RPMI7951 (cell line): ENCODE data around the gene PKDCC. TPM values are rescaled to one million over a fixed set of nuclear protein-coding genes. Genes with fewer than 3 reads are reported as not detected.

Source experiments
- DNase-seq: peaks from one replicate; pipeline ENCODE4 v3.0.0-alpha.2; 2012; ENCODE audit warnings: low read depth
- total RNA-seq: library from RNA; depleted of rRNA; stranded (reverse); fragments of >200 nt; shearing (Covaris generic); gene quantifications from 2 replicates; pipeline ENCODE4 v1.2.3, GENCODE V29; 2014

PKDCC gene
- total RNA-seq, 1 experiment from 2014 or later: 1.8 TPM

DNA sequence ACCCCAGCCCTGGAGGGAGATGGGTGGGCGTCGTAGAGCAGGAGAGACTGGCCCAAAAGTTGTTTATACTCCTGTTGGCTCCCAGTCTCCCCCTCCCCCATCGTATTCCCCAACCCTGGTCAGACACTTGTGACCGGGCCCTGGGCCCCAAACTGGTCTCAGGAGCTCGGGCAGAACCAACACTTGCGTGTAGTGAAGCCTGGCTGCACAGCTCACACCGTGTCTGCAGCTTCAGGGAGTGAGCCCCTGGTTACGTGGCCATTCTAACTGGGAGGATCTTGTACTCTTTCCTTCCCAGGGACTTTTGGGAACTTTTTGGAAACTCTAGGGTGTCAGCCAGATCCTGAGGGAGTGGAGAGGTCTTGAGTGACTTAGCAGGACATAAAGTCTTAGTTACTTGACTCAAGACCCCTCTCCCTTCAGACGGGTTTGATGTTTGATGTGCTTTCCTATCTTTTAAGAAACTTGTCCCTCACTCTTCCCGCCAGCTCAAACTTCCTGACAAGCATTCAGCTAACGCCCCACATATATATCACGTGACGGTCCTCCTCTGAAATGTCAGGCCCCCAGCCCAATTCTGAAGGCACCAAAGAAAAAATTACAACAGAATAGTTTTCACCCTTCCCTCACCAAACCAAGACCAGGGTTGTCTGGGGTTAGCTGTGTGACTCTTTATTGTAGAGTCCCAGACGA, 2.3 kb downstream of the PKDCC start:
- no peak for DNase-seq

DNA sequence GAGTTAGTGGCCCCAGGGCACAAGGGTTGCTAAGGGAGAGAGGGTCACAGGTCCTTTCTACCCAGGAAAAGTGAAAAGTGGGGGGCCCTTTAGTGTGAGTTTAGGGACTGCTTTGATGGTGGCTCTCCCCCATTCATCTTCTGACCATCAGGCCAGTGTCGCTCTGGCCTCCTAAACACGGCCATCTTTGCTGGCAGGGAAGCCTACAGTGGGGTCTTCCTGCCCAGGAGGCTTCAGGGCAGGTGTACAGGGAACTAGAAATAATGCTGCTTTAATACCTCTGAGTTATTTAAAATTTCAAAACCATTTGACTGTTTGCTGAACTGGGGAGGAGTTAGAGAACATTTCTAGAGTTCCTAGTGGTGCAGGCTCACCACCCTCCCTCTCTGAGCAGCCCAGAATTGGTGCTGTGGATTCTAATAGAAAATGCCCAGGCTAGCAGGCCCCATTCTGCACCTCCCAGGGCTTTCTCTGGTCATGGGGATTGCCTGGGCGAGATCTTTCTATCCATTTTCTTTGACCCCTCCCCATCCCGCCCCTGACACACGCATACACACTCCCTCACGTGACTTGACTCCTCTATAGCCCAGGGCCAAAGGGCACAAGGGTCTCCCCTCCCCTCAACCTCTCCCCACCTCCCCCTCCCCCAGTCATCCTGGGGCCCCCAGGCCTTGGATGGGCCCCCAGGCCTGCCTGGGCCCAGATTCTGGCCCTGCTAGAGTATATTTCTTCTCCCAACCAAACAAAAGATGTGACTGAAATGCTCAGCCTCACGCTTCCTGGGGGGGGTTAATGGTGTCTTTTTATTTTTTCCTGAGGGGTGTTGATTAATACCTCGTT, 3.1 kb downstream of the PKDCC start:
- no peak for DNase-seq

DNA sequence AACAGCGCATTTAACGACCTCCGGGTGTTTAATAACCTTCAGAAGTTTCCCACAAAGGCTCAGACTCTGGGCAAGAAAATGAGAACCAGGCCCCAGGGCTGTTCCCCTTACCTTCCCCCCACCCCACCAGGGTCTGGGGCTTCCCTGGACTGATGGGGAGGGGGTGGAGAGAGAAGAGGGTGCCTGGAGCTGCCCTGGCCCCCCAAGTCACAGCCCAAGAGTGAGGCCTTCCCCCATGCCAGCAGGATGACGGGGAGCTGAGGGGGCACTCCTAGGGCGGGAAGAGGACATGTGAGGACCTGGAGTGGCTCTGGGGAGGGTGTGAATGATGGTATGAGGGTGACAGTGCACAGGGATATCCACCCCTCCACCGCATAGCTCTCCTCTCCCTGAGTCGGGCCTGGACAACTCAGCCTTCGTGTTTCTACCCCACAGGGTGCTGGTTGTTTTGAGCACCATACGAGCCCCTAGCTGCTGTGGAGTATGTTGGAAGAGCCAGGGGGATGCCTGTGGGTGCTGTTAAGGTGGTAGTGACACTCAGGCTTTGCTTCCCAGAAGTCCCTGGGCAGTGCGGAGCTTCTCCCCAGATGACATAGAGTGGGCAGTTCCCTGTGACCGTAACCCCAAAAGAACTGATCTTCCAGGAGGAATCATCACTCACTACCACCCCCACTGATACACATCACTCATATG, 3.9 kb downstream of the PKDCC start:
- no peak for DNase-seq

DNA sequence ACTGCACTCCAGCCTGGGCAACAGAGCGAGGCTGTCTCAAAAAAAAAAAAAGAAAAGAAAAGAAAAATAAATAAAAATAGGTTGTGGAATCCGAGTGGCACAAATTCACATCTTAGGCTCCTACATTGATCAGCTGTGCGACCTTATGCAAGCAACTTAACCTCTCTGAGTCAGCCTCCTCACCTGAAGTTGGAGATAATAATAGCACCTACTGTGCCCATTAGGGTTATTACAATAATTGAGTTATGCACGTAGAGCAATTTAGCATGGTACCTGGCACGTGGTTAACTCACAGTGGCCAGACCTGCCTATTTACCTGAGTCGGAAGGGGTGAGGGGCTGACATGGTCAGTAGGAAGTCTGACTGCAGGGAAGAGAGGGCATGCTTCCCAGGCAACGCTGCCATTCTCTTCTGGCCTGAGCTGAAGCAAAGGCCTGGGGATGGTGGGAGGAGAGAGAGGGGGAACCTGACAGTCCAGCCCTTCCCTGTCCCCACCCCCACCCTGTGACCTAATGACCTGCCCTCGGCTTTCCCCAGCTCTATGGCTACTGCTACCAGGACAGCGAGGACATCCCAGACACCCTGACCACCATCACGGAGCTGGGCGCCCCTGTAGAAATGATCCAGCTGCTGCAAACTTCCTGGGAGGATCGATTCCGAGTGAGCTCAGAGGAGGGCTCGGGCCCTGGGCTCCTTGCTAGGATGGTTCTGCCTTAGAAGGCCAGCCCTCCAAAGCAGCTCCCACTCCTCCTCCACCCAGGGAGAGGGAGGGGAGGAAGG, 5.1 kb downstream of the PKDCC start:
- DNase-seq: no peak

DNA sequence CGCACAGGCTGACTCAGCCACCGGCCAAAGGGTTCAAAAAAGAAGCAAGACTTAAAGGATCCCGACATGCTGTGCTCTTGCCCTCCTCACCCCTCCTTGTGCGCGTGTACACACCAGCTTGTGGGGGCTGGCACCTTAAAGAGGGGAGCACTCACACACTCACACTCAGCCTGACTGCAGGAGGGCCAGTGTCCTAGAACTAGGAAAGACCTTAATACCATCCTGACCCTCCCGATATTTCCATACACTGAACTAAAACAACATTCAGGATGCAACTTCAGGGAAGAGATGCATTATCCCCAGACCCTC, 5.6 kb downstream of the PKDCC start:
- no peak for DNase-seq

DNA sequence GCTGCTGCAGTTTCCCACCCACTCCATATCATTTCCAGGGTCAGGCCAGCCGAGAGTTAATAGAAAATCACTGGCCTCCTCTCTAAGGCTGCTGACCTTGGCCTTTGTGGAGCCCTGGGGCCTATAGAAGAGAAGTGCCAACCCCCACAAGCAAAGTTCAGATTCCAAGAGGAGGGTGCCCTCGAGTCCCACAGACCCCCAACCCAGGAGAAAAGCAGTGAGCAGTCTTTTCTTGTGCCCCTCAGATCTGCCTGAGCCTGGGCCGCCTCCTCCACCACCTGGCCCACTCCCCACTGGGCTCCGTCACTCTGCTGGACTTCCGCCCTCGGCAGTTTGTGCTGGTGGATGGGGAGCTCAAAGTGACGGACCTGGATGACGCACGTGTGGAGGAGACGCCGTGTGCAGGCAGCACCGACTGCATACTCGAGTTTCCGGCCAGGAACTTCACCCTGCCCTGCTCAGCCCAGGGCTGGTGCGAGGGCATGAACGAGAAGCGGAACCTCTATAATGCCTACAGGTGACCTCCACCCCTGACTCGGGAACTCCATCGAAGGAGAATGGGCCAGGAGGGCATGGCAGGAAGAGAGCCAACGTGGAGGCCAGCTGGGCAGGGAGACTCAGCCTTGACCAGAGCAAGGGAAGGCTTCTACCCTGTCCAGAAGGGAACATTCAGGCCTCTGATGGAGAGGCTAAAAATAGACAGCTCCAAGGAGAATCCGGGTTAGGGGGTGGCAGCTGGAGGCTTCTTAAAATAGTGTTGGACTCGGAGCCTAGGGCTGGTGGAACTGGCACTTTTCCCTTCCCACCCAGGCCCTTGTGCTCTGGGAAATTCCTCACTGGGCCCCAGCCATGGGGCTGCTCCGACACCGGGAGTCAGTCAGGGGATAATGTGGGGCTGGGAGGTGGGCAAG, 6.2 kb downstream of the PKDCC start:
- DNase-seq: no peak

DNA sequence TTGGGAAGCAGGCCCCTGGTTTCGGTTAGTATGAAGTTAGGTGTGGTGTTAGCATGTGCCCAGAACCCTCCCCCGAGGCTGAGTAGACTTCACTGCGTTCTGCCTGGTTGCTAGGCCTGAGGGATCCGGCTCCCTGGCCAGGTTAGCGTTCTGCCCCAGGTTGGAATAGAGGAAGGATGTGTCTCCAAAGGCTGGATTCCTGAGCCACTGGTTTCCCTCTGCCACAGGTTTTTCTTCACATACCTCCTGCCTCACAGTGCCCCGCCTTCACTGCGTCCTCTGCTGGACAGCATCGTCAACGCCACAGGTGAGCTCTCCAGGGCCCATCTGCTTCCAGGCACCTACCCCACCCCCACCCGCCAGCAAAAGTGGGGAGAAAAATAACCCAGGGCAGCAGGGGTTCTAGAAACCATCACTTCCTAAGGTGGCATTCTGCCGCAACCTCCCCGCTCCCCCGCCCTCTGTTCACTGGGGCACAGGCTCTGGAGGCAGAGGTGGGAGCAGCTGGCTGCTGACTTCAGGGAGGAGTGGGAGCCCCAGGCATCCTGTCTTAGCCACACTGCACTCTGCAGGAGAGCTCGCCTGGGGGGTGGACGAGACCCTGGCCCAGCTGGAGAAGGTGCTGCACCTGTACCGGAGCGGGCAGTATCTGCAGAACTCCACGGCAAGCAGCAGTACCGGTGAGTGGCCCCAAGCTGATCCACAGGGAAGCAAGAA, 7.1 kb downstream of the PKDCC start:
- DNase-seq: no peak

DNA sequence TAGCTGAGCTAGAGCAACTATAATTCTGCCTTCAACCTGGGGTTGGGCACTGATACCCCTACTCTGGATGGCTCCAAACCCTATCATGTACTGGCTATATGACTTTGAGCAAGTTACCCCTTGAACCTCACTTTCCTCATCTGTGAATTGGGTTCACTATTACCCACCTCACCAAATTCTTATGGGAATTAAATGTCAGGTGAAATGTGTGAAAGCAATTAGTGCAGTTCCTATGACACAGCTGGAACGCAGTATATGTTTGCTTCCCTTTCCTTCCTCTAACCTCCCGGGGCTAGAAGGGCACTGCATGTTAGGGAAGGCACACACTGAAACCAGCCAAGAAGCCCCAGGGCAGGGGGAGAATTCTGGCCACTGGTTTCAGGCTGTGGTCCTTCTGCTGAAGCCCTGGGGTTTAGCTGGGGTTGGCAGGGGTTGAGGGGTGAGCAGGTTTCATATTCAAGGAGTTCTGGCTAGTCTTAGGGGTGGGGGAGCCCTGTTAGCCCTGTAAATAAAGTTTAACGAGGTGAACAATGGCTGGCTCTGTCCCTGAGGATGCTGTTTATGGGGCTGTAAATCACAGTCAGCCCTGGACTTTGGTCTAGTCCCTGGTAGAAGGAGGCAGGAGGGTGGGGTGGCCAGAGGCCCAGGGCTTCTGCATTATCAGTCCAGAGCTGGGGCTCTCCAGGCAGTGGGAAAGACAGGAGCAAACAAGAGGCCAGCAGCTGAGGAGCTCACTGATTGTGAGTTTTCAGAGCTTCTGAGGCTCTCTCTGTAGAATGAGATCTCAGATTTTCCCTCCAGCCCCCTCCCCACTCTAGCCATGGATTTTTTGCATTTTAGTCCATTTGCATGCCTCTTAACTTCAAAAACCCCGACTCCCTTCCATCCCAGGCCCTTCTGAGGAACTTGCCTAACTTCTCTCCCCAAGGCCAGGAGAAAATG, 8.0 kb downstream of the PKDCC start:
- DNase-seq: no peak

DNA sequence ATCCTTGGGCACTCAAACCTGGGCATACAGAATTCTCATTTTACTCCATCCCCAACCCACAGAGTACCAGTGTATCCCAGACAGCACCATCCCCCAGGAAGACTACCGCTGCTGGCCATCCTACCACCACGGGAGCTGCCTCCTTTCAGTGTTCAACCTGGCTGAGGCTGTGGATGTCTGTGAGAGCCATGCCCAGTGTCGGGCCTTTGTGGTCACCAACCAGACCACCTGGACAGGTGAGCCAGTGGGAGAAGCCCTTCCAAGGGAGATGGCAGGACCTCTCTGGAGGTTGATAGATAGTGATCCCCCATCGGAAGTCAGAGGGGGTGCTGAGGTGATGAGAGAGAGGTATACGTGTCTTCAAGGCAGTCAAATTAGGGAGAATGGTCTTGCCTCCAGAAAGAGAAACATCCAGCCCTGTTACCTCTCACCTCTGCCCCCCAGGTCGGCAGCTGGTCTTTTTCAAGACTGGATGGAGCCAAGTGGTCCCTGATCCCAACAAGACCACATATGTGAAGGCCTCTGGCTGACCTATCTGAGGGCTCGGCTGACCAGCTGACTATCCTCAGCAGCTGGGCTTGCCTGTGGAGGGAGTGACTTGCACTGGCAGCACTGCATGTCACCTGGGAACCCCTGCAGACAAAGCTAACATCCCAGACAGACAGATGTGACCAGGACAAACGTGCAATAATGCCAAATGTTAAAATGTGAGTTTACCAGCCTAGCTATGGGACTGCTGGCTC, 9.5 kb downstream of the PKDCC start:
- no peak for DNase-seq

DNA sequence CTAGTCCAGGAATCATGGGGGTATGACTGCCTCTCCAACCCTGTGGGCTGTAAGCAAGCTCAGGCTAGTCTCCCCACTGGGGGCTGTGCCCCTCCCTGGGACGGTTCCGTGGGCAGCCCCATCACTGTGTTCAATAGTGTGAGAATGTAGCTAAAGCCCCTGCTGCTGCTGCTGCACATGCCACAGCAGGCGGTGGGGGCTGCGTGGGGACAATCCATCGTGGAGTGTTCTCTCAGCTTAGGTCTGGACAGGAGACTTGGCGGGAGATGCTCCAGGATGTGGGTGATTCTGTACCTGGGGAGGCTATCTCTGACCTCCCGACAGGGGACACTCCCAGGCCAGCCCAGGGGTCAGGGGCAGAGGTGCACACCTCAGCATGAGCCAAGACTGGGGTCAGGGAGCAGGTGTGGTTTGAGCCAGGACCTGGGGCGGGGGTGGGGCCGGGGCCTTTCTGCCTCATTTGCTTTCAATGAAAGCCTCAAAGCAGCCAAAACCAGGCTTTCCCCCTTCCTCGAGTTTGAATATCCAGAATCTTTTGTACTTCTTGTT, 10.2 kb downstream of the PKDCC start:
- no peak for DNase-seq

DNA sequence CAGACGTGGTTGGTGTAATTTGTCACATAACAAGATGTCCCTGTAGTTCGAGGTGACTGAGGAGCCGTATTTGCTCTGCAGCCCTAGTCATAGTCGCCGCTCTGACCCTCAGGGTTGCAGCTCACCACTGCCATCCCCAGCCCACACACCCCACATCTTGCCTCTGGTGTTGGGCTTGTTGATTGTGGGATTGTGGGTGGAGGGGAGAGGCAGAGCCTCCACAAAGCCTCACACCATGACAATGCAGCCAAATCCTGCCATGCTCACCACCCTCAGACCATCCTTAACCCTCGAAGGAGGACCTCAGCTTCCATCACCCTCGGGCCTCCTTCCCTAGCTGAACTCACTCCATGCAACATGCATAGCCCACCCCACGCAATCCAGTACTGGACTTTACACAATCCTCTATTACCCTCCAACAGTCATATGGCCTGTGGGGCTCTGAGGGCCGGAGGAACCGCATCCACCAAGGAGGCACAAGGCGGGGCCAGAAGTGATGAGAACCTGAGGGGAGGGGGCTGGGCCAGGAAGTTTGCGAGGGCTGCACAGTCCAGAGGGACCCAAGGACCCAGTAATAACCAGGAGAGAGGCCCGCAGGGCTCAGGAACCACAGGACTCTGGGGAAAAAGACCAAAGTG, 11.6 kb downstream of the PKDCC start:
- no peak for DNase-seq

DNA sequence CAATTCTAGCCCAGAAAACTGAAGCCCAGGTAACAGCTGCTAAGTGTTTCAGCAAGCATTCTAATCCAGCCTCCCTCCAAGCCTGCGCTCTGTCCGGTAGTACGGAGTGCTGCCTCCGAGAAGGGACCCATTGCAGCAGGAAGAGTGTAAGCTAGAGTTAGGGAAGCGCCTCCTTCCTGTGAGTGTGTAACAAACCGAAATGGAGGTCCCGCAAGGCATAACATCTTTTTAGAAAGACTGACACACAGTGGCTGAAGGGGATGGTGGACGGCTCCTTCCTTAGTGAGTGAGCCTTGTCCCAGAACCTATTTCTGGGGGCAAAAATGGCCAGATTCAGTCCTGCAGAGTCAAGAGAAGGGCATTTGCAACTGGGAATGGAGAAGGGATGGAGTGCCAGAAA, 12.2 kb downstream of the PKDCC start:
- no peak for DNase-seq

DNA sequence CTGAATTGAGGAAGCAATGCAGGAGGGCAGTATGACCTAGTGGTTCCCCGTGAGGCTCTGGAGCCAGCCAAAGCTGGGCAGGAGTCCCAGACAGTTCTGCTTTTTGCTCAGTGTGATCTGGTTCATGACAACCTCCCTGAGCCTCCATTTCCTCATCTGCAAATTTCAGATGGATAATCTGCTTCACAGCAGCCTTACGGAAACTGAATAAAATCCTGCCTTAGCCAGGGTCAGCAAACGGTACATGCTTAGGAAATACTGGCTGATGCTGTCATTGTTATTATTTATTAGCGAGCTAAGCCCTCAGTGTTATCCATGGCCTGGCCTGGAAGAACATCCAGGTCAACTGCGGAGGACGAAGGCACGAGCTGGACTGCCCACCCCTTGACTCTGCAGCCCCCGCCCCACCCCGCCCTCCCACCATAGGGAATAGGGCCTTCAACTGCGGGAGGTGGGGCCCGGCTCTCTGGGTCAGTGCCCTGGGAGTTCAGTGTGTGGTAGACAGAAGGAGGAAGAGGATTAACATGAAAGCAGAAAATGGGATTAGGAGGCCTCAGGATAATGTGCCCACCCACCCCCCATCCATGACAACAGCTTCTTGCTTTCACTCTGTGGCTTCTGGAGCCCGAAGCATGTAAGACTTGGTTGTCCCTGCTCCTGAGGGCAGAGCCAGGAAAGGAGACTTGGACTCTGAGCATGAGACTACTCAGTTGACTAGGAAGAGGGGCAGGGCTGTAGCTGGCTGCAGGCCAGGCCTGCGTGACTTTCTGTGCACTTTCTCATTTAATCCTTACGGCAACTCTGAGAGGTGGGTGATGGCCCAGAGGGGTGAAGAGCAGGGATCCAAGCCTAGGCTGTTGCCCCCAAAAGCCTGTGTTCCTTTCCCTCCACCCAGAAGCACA, 13.1 kb downstream of the PKDCC start:
- DNase-seq: no peak

DNA sequence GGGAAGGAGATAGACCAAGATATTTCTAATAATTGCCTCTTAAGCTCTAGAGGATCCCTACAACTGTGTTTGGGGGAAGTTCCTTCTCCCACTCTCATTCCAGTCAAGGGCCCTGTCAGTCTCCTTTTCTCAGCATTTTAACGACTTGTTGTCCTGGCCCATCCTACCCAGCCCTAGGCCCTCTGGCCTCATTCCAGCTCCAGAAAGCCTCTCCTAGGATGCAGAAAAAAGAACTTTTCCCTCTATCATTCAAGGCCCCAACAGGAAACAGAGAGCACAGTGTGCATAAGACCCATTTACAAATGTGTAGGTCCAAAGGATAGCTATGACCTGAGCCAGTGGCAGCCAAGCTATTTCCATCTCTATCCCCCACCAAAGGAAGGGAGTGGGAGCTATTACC, 14.0 kb downstream of the PKDCC start:
- no peak for DNase-seq

DNA sequence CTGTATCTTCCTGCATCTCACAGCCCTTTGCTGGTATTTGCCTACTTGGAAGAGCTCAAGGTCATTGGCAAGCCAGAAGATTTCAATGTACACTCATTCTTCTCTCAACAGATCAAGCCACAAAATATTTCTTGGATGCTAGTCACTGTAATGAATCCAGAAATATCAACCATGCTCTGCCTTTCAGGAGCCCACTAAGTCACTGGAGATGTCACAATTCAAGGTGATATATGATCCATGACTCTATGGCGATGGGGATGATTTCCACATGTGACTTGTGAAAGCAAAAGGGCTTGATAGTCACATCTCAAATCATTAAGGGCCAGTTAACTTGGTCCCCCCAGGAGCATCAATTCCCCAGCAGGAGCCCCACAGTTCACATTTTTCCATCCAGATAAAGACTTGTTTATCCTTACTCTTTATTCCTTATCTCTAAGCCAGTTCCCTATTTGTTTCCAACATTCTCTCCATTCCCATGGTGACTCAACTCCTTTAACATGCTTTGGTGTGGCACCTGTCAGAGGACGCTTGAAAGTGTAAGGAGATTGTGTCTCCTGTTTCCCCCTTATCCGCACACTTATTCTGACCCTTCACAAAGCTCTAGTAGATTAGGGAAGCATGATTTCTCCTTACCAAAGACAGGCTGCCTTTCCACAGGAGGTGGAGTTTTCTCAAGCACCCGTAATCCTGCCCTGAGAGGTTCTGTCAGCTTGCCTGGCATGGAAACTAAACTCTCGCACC, 15.8 kb downstream of the PKDCC start:
- DNase-seq: no peak

DNA sequence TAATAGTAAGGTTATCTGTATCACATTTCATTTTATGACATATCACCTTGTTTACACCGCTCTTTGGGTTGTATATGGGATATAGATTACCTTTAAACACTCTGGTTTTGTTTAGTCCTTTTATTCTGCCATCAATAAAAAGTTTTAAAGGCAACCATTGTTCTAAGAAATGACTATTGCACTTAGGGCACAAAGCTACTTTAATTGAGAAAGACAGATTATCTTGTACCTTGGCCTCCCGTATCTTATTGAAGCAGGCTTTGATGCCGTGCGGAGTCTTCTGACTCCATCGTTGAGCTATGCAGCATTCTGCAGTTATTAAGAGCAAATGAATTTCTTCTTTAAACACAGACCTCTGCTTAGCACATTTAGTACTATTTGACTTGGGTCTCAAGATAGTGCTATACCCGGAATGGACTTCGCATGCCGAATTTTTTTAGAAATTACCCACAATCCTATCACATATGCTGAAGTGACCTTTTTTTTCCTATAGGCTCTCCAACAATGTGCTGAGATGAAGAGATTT, 16.7 kb downstream of the PKDCC start:
- no peak for DNase-seq
